CD4-positive, CD25-positive, alpha-beta regulatory T cell (primary cell): ENCODE measurements around the gene SHISAL1. TPM values are rescaled to one million over a fixed set of nuclear protein-coding genes. Genes with fewer than 3 reads are reported as not detected.
"Not testable (repeated sequence)": the region's sequence is repeated elsewhere in the genome, so short reads cannot be mapped to it uniquely, and the experiment has no call there.

ENCODE experiments used
- ATAC-seq, 2 donors: fragments of 150-1000 bp; cut with Tn5 transposase; one replicate each; pipeline ENCODE4 v1.10.0; 2021; ENCODE audit warnings: low read depth in 2 of 2, moderate number of reproducible peaks in 2 of 2, moderate library complexity in 1 of 2
- DNase-seq, 3 donors: peaks; one replicate each; pipeline versions ENCODE4 v3.0.0 to v3.0.0-alpha.2; 2012 to 2022; ENCODE audit warnings: mixed read lengths in 1 of 3
- H3K27ac ChIP-seq: one replicate; pipeline ENCODE4 v1.7.0; 2013; ENCODE audit warnings: mild to moderate bottlenecking, low read length; ENCODE audit not compliant: insufficient read depth, poor library complexity, severe bottlenecking
- H3K27me3 ChIP-seq: one replicate; pipeline ENCODE4 v1.7.0; 2013; ENCODE audit warnings: low read length; ENCODE audit not compliant: control insufficient read depth, insufficient read depth
- H3K36me3 ChIP-seq: one replicate; pipeline ENCODE4 v1.7.0; 2013; ENCODE audit warnings: mild to moderate bottlenecking, low read length, moderate library complexity; ENCODE audit not compliant: control insufficient read depth, insufficient read depth
- H3K4me1 ChIP-seq: 2 replicates; pipeline ENCODE4 v1.7.0; 2013; ENCODE audit warnings: mild to moderate bottlenecking, low read length; ENCODE audit not compliant: insufficient read depth, control insufficient read depth, poor library complexity, severe bottlenecking
- H3K4me3 ChIP-seq: one replicate; pipeline ENCODE4 v1.7.0; 2013; ENCODE audit warnings: low read depth, mild to moderate bottlenecking, low read length, moderate library complexity
- H3K9me3 ChIP-seq, 2 experiments: 1 replicate in 1 of 2; 2 replicates in 1 of 2; pipeline ENCODE4 v1.7.0; 2013; ENCODE audit warnings: low read length in 2 of 2, mild to moderate bottlenecking in 1 of 2, moderate library complexity in 1 of 2; ENCODE audit not compliant: control insufficient read depth in 2 of 2
- H3K27ac Mint-ChIP-seq, 3 donors: one replicate each; pipeline ENCODE4 v1.8.0; 2020 to 2022; ENCODE audit warnings: mild to moderate bottlenecking in 3 of 3, mixed read lengths in 3 of 3, moderate library complexity in 2 of 3
- H3K27me3 Mint-ChIP-seq: one replicate; pipeline ENCODE4 v1.8.0; 2022; ENCODE audit warnings: mild to moderate bottlenecking, mixed read lengths
- H3K36me3 Mint-ChIP-seq: one replicate; pipeline ENCODE4 v1.8.0; 2020; ENCODE audit warnings: mixed read lengths
- H3K4me1 Mint-ChIP-seq, 4 donors: one replicate each; pipeline ENCODE4 v1.8.0; 2020 to 2022; ENCODE audit warnings: mixed read lengths in 4 of 4, mild to moderate bottlenecking in 1 of 4
- H3K4me3 Mint-ChIP-seq, 4 donors: one replicate each; pipeline ENCODE4 v1.8.0; 2020 to 2022; ENCODE audit warnings: mild to moderate bottlenecking in 4 of 4, mixed read lengths in 4 of 4, moderate library complexity in 3 of 4
- H3K9me3 Mint-ChIP-seq, 7 donors: one replicate each; pipeline ENCODE4 v1.8.0; 2020 to 2022; ENCODE audit warnings: mixed read lengths in 7 of 7, mild to moderate bottlenecking in 3 of 7, moderate library complexity in 2 of 7
- polyA plus RNA-seq, 4 donors: library from polyadenylated mRNA; unstranded; fragments of 300-500 nt; fragmentation: Illumina TruSeq; gene quantifications; one replicate each; pipeline ENCODE4 v1.2.3, GENCODE V29; 2021
- total RNA-seq: library from RNA; stranded (reverse); gene quantifications from one replicate; pipeline ENCODE4 v1.2.3, GENCODE V29; 2022

SHISAL1 gene
- total and polyA plus RNA-seq, 5 donors from 2014 or later: not detected

DNA sequence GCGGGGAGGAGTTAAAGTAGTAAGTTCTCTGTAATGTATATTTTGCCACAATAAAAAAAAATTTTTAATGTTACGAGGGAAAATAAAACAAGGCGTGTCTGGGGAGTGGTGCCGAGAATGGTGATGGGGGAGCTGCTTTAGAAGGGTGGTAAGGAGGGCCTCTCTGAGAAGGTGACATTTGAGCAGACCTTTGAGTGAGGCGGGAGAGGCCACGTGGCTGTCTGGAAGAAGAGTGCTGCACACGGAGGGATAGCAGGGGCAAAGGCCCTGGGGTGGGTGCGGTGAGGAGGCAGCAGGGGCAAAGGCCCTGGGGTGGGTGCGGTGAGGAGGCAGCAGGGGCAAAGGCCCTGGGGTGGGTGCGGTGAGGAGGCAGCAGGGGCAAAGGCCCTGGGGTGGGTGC, 10.4 kb downstream of the SHISAL1 start:
- not testable (repeated sequence) for H3K9me3 Mint-ChIP-seq, H3K4me1 Mint-ChIP-seq, H3K27me3 Mint-ChIP-seq, H3K27ac Mint-ChIP-seq, H3K4me3 Mint-ChIP-seq, ATAC-seq, H3K36me3 Mint-ChIP-seq, DNase-seq, H3K4me1 ChIP-seq, H3K27me3 ChIP-seq, H3K4me3 ChIP-seq, H3K9me3 ChIP-seq, H3K27ac ChIP-seq, H3K36me3 ChIP-seq

DNA sequence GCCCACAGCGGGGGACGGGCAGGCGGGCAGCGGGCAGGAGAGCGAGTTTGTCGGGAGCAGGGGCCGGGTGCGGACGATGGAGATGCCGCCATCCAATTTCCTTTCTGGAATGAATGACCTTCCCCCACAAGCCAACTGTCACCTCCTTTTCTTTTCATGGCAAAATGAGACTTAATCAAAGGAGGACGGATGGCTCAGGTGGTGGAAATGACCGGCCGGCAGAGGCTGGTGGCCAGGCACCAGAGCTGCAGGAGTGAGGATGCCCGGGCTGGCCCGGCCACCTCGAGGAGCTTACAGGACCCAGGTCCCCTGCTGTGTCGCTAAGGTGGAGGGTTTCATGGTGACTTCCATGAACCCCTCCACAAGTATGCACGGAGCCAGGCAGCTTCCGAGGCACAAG, 11.7 kb downstream of the SHISAL1 start:
- no peak overlapping the region for H3K4me3 ChIP-seq
- no peaks in the 10 kb centered on the region for H3K36me3 Mint-ChIP-seq
- H3K4me3 Mint-ChIP-seq: no peak overlapping the region
- no peak for ATAC-seq
- H3K4me1 ChIP-seq: no peaks in the 10 kb centered on the region
- H3K4me1 Mint-ChIP-seq: no peaks in the 10 kb centered on the region
- no peaks in the 10 kb centered on the region for H3K27me3 Mint-ChIP-seq
- H3K27me3 ChIP-seq: no peaks in the 10 kb centered on the region
- no peak overlapping the region for H3K27ac Mint-ChIP-seq
- peaks cover 0 to 1% (median 0%) of the 10 kb centered on the region in 7 donors for H3K9me3 Mint-ChIP-seq
- no peak for DNase-seq
- H3K9me3 ChIP-seq: no peaks in the 10 kb centered on the region
- no peak overlapping the region for H3K27ac ChIP-seq
- no peaks in the 10 kb centered on the region for H3K36me3 ChIP-seq

DNA sequence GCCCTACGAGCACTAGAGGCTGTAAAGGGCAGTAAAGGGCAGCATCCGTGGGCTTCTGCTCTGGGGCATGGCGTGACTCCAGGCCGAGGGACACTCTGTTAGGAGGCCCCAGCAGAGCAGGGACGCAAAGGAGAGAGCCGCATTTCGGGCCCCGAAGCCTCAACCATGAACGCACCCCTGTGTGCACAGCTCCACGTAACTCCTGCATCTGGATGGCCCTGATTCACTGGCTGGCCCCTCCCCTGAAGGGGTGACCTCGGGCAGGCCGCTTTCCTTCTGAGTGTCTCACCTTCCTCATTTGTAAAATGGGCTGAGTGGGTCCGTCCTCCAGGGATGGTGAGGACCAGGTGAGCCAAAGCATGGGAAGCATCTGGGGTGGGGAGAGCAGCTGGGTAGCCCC, 13.6 kb downstream of the SHISAL1 start:
- Histone ChIP-seq H3K9me3 (no peaks in the 10 kb centered on the region), H3K36me3 (no peaks in the 10 kb centered on the region), H3K4me3 (no peak overlapping the region), H3K27ac (no peak overlapping the region), H3K27me3 (no peaks in the 10 kb centered on the region), H3K4me1 (no peaks in the 10 kb centered on the region)
- Mint-ChIP-seq H3K4me3 (no peak overlapping the region), H3K27me3 (peaks cover under 1% of the 10 kb centered on the region), H3K9me3 (peaks cover 0 to 1% (median 0%) of the 10 kb centered on the region in 7 donors), H3K4me1 (no peaks in the 10 kb centered on the region), H3K27ac (no peak overlapping the region), H3K36me3 (no peaks in the 10 kb centered on the region)
- ATAC-seq (no peak), DNase-seq (no peak)

- DNase-seq (no peak), ATAC-seq (no peak)
- Histone ChIP-seq H3K36me3 (no peaks in the 10 kb centered on the region), H3K27me3 (no peaks in the 10 kb centered on the region), H3K9me3 (no peaks in the 10 kb centered on the region), H3K27ac (no peak overlapping the region), H3K4me1 (no peaks in the 10 kb centered on the region), H3K4me3 (no peak overlapping the region)
- H3K27ac Mint-ChIP-seq: no peak overlapping the region
- H3K9me3 Mint-ChIP-seq: peaks cover 0 to 2% (median 0%) of the 10 kb centered on the region in 7 donors
- H3K4me1 Mint-ChIP-seq: no peaks in the 10 kb centered on the region
- H3K4me3 Mint-ChIP-seq: no peak overlapping the region
- H3K36me3 Mint-ChIP-seq: no peaks in the 10 kb centered on the region
- H3K27me3 Mint-ChIP-seq: peaks cover 6% of the 10 kb centered on the region
Measured at GRCh38 chr22:44298406-44299091, 14.2 kb downstream of the SHISAL1 start.

GRCh38 chr22:44297470-44298061, 15.2 kb downstream of the SHISAL1 start:
- Mint-ChIP-seq H3K9me3 (peaks cover 0 to 2% (median 0%) of the 10 kb centered on the region in 7 donors), H3K27ac (no peak overlapping the region), H3K4me1 (no peaks in the 10 kb centered on the region), H3K27me3 (peaks cover 10% of the 10 kb centered on the region), H3K4me3 (no peak overlapping the region), H3K36me3 (no peaks in the 10 kb centered on the region)
- Histone ChIP-seq H3K4me1 (no peaks in the 10 kb centered on the region), H3K9me3 (no peaks in the 10 kb centered on the region), H3K27me3 (no peaks in the 10 kb centered on the region), H3K36me3 (no peaks in the 10 kb centered on the region), H3K27ac (no peak overlapping the region), H3K4me3 (no peak overlapping the region)
- no peak for DNase-seq
- no peak for ATAC-seq

DNA sequence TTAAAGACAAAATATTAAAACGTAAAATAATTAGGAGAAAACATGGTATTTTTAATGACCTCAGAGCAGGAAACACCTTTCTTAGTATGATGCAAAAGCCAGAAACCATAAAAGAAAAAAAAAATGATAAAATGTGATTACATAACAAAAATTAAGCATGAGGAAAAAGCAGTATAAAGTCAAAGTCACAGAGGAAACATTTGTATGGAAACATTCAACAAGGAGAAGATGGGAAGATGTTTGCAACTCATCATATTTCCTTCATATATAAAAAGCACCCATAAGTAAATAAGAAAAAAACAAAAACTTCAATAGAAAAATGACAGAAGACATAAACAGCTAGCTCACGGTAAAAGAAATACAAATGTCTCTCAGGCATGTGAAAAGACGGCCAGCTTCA, 17.3 kb downstream of the SHISAL1 start:
- no peaks in the 10 kb centered on the region for H3K4me1 ChIP-seq
- Mint-ChIP-seq H3K4me3 (no peak overlapping the region), H3K9me3 (peaks cover 0 to 2% (median 0%) of the 10 kb centered on the region in 7 donors)

DNA sequence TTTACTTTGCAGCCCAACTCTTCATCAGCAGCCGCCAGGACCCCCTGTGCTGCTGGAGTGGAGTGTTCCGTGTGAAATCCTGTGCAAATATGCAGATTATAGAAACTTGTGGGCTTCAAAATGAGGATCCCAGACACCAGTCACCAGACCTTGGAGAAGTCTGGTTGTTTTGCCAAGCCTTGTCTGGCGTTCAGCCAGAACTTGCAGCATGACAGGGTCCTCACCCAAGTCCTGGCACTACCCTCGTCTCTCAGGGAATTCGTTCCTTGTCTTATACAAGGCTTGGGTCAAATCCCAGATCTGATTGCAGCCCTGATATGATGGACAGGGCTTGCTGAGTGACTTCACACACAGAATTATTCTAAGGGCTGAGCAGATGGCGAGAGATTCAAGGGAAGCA, 18.9 kb downstream of the SHISAL1 start:
- peaks cover 0 to 2% (median 0%) of the 10 kb centered on the region in 7 donors for H3K9me3 Mint-ChIP-seq
- H3K27ac Mint-ChIP-seq: no peak overlapping the region
- H3K4me3 Mint-ChIP-seq: no peak overlapping the region
- no peak for ATAC-seq
- peaks cover 10% of the 10 kb centered on the region for H3K27me3 Mint-ChIP-seq
- no peak for DNase-seq
- H3K4me1 Mint-ChIP-seq: no peaks in the 10 kb centered on the region
- H3K36me3 Mint-ChIP-seq: no peaks in the 10 kb centered on the region
- H3K36me3 ChIP-seq: no peaks in the 10 kb centered on the region
- no peaks in the 10 kb centered on the region for H3K27me3 ChIP-seq
- H3K4me1 ChIP-seq: no peaks in the 10 kb centered on the region
- H3K4me3 ChIP-seq: no peak overlapping the region
- no peak overlapping the region for H3K27ac ChIP-seq
- no peaks in the 10 kb centered on the region for H3K9me3 ChIP-seq

More for the DNA sequence above, 17.3 kb downstream of the SHISAL1 start:
- no peaks in the 10 kb centered on the region for H3K36me3 Mint-ChIP-seq
- Histone ChIP-seq H3K9me3 (no peaks in the 10 kb centered on the region), H3K4me3 (no peak overlapping the region), H3K27ac (no peak overlapping the region), H3K36me3 (no peaks in the 10 kb centered on the region), H3K27me3 (no peaks in the 10 kb centered on the region)
- ATAC-seq (no peak), DNase-seq (no peak)
- peaks cover 10% of the 10 kb centered on the region for H3K27me3 Mint-ChIP-seq
- H3K4me1 Mint-ChIP-seq: no peaks in the 10 kb centered on the region
- H3K27ac Mint-ChIP-seq: no peak overlapping the region

DNA sequence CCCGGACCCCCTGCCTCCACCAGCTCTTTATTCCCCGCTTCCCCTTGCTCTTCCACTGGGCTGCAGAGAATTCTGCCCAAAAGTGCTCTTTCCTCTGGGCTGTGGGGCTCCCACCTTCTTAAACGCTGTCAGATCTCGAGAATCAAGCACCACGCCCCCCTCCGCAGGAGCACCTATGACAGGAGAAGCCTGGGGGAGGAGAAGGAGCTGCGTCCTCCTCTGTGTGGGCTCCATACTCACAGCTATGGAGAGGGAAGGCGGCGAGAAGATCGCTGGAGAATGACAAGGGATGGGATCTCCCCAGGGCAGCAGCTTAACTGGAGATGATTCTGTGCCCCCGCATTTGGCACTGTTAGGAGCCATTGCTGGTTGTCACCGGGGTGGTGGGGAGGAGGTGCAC, 19.7 kb downstream of the SHISAL1 start:
- H3K36me3 ChIP-seq: no peaks in the 10 kb centered on the region
- Mint-ChIP-seq H3K36me3 (no peaks in the 10 kb centered on the region), H3K4me1 (no peaks in the 10 kb centered on the region), H3K27me3 (peaks cover 10% of the 10 kb centered on the region), H3K27ac (no peak overlapping the region), H3K4me3 (no peak overlapping the region), H3K9me3 (peaks cover 0 to 2% (median 0%) of the 10 kb centered on the region in 7 donors)
- ATAC-seq (no peak), DNase-seq (no peak)
- H3K27ac ChIP-seq: no peak overlapping the region
- H3K9me3 ChIP-seq: no peaks in the 10 kb centered on the region
- H3K27me3 ChIP-seq: no peaks in the 10 kb centered on the region
- no peaks in the 10 kb centered on the region for H3K4me1 ChIP-seq
- no peak overlapping the region for H3K4me3 ChIP-seq
